ENCODE data around the gene RPP25L.

RPP25L gene

DNA sequence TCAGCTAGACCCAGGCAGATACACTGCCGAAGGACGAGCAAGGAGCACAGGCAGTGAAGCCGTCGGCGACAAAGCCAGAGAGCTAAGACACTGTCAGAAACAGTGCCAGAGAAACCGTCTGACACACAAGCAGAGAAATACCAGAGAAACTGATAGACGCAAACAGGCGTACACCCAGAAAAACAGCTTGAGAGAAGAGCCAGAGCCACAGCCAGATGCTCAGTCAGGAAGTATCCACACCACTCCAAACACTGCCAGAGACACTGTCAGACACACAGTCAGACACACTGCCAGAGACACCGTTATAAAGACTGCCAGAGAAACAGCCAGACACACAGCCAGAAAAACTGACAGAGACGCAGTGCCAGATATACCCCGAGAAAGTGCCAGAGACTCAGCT lies 41.5 kb downstream of the RPP25L start:
- no peak for DNase-seq (ENCODE audit: low read depth in 1 of 2, low spot score in 1 of 2)
- Histone ChIP-seq H3K4me3 (replicated peaks; ENCODE audit: insufficient read depth, low read length) (no peak overlapping the region), H3K27me3 (ENCODE audit: insufficient read depth, poor library complexity, severe bottlenecking) (peaks cover 11% of the 10 kb centered on the region), H3K27ac (replicated peaks) (no peak overlapping the region)
- TF ChIP-seq, protein P1, sequence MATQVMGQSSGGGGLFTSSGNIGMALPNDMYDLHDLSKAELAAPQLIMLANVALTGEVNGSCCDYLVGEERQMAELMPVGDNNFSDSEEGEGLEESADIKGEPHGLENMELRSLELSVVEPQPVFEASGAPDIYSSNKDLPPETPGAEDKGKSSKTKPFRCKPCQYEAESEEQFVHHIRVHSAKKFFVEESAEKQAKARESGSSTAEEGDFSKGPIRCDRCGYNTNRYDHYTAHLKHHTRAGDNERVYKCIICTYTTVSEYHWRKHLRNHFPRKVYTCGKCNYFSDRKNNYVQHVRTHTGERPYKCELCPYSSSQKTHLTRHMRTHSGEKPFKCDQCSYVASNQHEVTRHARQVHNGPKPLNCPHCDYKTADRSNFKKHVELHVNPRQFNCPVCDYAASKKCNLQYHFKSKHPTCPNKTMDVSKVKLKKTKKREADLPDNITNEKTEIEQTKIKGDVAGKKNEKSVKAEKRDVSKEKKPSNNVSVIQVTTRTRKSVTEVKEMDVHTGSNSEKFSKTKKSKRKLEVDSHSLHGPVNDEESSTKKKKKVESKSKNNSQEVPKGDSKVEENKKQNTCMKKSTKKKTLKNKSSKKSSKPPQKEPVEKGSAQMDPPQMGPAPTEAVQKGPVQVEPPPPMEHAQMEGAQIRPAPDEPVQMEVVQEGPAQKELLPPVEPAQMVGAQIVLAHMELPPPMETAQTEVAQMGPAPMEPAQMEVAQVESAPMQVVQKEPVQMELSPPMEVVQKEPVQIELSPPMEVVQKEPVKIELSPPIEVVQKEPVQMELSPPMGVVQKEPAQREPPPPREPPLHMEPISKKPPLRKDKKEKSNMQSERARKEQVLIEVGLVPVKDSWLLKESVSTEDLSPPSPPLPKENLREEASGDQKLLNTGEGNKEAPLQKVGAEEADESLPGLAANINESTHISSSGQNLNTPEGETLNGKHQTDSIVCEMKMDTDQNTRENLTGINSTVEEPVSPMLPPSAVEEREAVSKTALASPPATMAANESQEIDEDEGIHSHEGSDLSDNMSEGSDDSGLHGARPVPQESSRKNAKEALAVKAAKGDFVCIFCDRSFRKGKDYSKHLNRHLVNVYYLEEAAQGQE (IDR thresholded peaks at IDR 0.05; ENCODE audit: insufficient replicate concordance, low read depth): no peak
- TF ChIP-seq GABPA (IDR thresholded peaks at IDR 0.05; ENCODE audit: low read depth): no peak
- TF ChIP-seq, protein P2, sequence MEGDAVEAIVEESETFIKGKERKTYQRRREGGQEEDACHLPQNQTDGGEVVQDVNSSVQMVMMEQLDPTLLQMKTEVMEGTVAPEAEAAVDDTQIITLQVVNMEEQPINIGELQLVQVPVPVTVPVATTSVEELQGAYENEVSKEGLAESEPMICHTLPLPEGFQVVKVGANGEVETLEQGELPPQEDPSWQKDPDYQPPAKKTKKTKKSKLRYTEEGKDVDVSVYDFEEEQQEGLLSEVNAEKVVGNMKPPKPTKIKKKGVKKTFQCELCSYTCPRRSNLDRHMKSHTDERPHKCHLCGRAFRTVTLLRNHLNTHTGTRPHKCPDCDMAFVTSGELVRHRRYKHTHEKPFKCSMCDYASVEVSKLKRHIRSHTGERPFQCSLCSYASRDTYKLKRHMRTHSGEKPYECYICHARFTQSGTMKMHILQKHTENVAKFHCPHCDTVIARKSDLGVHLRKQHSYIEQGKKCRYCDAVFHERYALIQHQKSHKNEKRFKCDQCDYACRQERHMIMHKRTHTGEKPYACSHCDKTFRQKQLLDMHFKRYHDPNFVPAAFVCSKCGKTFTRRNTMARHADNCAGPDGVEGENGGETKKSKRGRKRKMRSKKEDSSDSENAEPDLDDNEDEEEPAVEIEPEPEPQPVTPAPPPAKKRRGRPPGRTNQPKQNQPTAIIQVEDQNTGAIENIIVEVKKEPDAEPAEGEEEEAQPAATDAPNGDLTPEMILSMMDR (IDR thresholded peaks at IDR 0.05; ENCODE audit: insufficient read depth, low read length): no peak
- no peak for TF ChIP-seq SPI1 (IDR thresholded peaks at IDR 0.05; ENCODE audit: borderline replicate concordance, low read depth)
- no peak for TF ChIP-seq POLR2AphosphoS5 (IDR thresholded peaks at IDR 0.05; ENCODE audit: low read depth)

DNA sequence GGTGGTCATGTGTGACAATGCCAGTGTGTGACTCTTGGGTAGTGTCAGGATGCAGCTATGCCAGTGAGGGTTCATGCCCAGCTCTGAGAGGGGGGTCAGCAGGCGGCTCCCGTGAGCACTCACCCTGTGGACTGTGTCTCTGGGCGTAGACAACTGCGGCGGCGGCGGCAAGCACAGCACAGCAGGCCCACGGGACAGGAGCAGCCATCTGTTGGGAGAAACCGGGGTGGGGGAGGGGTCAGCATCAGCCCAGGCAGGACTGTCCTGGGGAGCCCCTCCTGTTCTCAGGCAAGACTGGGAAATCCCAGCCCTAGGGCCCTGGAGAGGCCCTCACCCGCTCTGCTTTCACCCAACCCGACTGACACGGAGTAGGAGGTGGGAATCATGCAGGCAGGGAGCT lies 43.1 kb downstream of the RPP25L start:
- TF ChIP-seq, protein P2 (IDR thresholded peaks at IDR 0.05; ENCODE audit: insufficient read depth, low read length): no peak
- TF ChIP-seq SPI1 (IDR thresholded peaks at IDR 0.05; ENCODE audit: borderline replicate concordance, low read depth) (no peak), POLR2AphosphoS5 (IDR thresholded peaks at IDR 0.05; ENCODE audit: low read depth) (no peak), GABPA (IDR thresholded peaks at IDR 0.05; ENCODE audit: low read depth) (no peak)
- TF ChIP-seq, protein P1 (IDR thresholded peaks at IDR 0.05; ENCODE audit: insufficient replicate concordance, low read depth): no peak
- no peak overlapping the region for H3K27ac ChIP-seq (replicated peaks)
- no peak for DNase-seq (ENCODE audit: low read depth in 1 of 2, low spot score in 1 of 2)
- H3K4me3 ChIP-seq (replicated peaks; ENCODE audit: insufficient read depth, low read length): no peak overlapping the region
- H3K27me3 ChIP-seq (ENCODE audit: insufficient read depth, poor library complexity, severe bottlenecking): peaks cover 3% of the 10 kb centered on the region

DNA sequence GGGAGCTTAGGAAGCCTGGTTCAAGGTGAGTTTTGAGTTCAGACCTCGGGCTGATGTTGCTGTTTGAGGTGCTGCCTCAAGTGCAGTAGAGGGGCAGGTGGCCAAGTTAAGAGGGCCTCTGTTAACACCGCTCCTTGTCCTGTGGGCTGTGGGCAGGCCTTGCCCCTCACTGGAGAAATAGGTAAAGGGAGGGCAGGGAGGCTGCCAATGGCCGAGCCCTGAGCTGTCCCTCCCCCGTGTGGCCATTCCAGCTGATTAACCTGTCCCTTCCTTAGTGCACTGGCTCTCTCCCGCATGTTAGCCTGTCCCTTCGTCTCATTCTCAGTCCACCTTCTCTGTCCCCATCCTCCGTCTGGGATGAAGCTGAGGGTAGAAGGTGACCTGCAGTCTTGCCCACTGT lies 43.8 kb downstream of the RPP25L start:
- TF ChIP-seq, protein P1 (IDR thresholded peaks at IDR 0.05; ENCODE audit: insufficient replicate concordance, low read depth): no peak
- no peak for TF ChIP-seq POLR2AphosphoS5 (IDR thresholded peaks at IDR 0.05; ENCODE audit: low read depth)
- TF ChIP-seq, protein P2 (IDR thresholded peaks at IDR 0.05; ENCODE audit: insufficient read depth, low read length): no peak
- no peak for TF ChIP-seq GABPA (IDR thresholded peaks at IDR 0.05; ENCODE audit: low read depth)
- Histone ChIP-seq H3K27ac (replicated peaks) (no peak overlapping the region), H3K4me3 (replicated peaks; ENCODE audit: insufficient read depth, low read length) (no peak overlapping the region), H3K27me3 (ENCODE audit: insufficient read depth, poor library complexity, severe bottlenecking) (peaks cover 3% of the 10 kb centered on the region)
- no peak for DNase-seq (ENCODE audit: low read depth in 1 of 2, low spot score in 1 of 2)
